Breast epithelium (tissue), 4 donors: ENCODE results near the gene PPM1M. TPM values are rescaled to one million over a fixed set of nuclear protein-coding genes. Genes with fewer than 3 reads are reported as not detected.

ENCODE experiments used
- DNase-seq, 2 donors: peaks; one replicate each; pipeline ENCODE4 v3.0.0-alpha.2; 2019; ENCODE audit warnings: low spot score in 2 of 2
- H3K27ac ChIP-seq, 2 donors: fragments of 200-600 bp; sonication (generic) in 1 of 2; one replicate each; pipeline ENCODE4 v1.5.1; 2016 to 2019; ENCODE audit warnings: mild to moderate bottlenecking in 1 of 2
- H3K27me3 ChIP-seq, 2 donors: fragments of 200-600 bp; sonication (generic) in 1 of 2; one replicate each; pipeline versions ENCODE4 v1.5.1 to v1.6.0; 2017 to 2019; ENCODE audit warnings: control low read depth in 1 of 2, mild to moderate bottlenecking in 1 of 2
- H3K36me3 ChIP-seq: fragments of 200-600 bp; one replicate; pipeline ENCODE4 v1.5.1; 2019
- H3K4me1 ChIP-seq, 2 donors: fragments of 200-600 bp; sonication (generic); one replicate each; pipeline ENCODE4 v1.5.1; 2016 to 2019; ENCODE audit warnings: control low read depth in 1 of 2
- H3K4me3 ChIP-seq, 3 donors: fragments of 200-600 bp; sonication (generic); 1 replicate in 2 of 3; 2 replicates in 1 of 3; pipeline ENCODE4 v1.5.1; 2016 to 2019; ENCODE audit warnings: mild to moderate bottlenecking in 3 of 3, moderate library complexity in 2 of 3
- H3K9me3 ChIP-seq, 2 donors: fragments of 200-600 bp; sonication (generic) in 1 of 2; one replicate each; pipeline ENCODE4 v1.5.1; 2016 to 2019; ENCODE audit warnings: control low read depth in 1 of 2
- POLR2A ChIP-seq: fragments of 450-650 bp; IDR thresholded peaks from one replicate; pipeline ENCODE4 v1.6.1; 2016; ENCODE audit warnings: antibody characterized with exemption, mild to moderate bottlenecking, moderate library complexity
- POLR2AphosphoS5 ChIP-seq, 3 donors: sonication (generic); formaldehyde crosslinking; IDR thresholded peaks; one replicate each; pipeline ENCODE4 v1.6.1; 2017; ENCODE audit warnings: antibody characterized with exemption in 3 of 3
- intact Hi-C: fragments of 100-400 bp; cut with DNase I; formaldehyde crosslinking; loops from one replicate; pipeline ENCODE4 v1.15.1; 2023; ENCODE audit warnings: low total_unique reads
- total RNA-seq, 3 donors: library from RNA; depleted of rRNA; stranded (reverse); fragments of >200 nt; gene quantifications; one replicate each; pipeline ENCODE4 v1.1.0, GENCODE V29; 2016
- TF ChIP-seq, protein P1 (sequence below), 3 donors: fragments of 450-650 bp; IDR thresholded peaks; one replicate each; pipeline ENCODE4 v1.5.1; 2016 to 2017; ENCODE audit warnings: antibody characterized with exemption in 3 of 3, mild to moderate bottlenecking in 3 of 3, moderate library complexity in 3 of 3

The PPM1M gene
- total RNA-seq, 3 donors from 2014 or later: 15.4 to 31.2 (median 20.2) TPM

GRCh38 chr3:52298149-52299098 lies 52.9 kb downstream of the PPM1M start:
- no peak overlapping the region for H3K27ac ChIP-seq
- DNase-seq: no peak
- H3K9me3 ChIP-seq: no peaks in the 10 kb centered on the region
- no peaks in the 10 kb centered on the region for H3K27me3 ChIP-seq
- H3K4me3 ChIP-seq: no peak overlapping the region
- H3K4me1 ChIP-seq: no peaks in the 10 kb centered on the region
- no peaks in the 10 kb centered on the region for H3K36me3 ChIP-seq
- intact Hi-C loops: no loop called here
- TF ChIP-seq POLR2A (no peak), POLR2AphosphoS5 (IDR thresholded peaks at IDR 0.05) (no peak)
- TF ChIP-seq, protein P1, sequence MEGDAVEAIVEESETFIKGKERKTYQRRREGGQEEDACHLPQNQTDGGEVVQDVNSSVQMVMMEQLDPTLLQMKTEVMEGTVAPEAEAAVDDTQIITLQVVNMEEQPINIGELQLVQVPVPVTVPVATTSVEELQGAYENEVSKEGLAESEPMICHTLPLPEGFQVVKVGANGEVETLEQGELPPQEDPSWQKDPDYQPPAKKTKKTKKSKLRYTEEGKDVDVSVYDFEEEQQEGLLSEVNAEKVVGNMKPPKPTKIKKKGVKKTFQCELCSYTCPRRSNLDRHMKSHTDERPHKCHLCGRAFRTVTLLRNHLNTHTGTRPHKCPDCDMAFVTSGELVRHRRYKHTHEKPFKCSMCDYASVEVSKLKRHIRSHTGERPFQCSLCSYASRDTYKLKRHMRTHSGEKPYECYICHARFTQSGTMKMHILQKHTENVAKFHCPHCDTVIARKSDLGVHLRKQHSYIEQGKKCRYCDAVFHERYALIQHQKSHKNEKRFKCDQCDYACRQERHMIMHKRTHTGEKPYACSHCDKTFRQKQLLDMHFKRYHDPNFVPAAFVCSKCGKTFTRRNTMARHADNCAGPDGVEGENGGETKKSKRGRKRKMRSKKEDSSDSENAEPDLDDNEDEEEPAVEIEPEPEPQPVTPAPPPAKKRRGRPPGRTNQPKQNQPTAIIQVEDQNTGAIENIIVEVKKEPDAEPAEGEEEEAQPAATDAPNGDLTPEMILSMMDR (IDR thresholded peaks at IDR 0.05): no peak

DNA sequence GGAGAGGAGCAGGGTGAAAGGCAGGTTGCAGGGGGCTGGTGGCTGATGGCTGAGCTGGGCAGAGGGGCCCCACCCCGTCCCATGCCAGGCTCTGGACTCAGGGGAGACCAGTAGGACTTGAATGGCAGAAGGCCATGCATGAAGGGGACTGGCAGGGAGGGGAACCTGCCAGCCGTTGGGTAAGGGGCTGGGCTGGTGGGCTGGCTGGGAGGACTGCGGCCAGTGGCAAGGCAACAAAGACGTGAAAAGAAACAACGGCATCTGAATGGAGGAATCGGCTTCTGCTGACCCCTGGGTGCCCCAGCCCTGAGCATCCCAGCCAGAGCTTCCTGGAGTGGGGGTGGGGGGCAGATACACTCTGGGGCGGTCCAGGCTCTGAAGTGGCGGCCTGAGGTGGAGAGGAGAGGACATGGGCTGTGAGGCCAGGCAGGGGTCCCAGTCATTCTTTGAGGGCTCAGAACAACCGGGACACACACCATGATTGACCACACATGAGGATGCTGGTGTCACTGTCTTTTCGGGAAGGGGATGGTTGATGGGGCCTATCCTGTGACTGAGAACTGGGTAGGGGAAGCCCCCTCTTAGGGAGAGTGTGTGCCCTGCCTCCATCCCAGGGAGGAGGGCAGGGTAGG lies 53.8 kb downstream of the PPM1M start:
- H3K4me3 ChIP-seq: no peak overlapping the region
- intact Hi-C loops: no loop called here
- TF ChIP-seq POLR2A (no peak), POLR2AphosphoS5 (IDR thresholded peaks at IDR 0.05) (no peak)
- TF ChIP-seq, protein P1 (IDR thresholded peaks at IDR 0.05): no peak

More for the DNA sequence above, 53.8 kb downstream of the PPM1M start:
- H3K27me3 ChIP-seq: no peaks in the 10 kb centered on the region
- H3K4me1 ChIP-seq: no peaks in the 10 kb centered on the region
- H3K27ac ChIP-seq: no peak overlapping the region
- H3K9me3 ChIP-seq: no peaks in the 10 kb centered on the region
- H3K36me3 ChIP-seq: no peaks in the 10 kb centered on the region
- no peak for DNase-seq

Other genes with a start within 250 kb of the PPM1M start
- gene RPL29, start 249.9 kb upstream of the PPM1M start, total RNA-seq: 1,000 to 10,000 TPM; 1,890 to 2,530 (median 2,229) TPM
- gene DUSP7, start 189.2 kb upstream of the PPM1M start, total RNA-seq: 10 to 100 TPM in 1 of 3 donors, 1 to 10 TPM in 2; 7.0 to 11.1 (median 8.6) TPM
- gene POC1A, start 91.3 kb upstream of the PPM1M start, total RNA-seq: 1 to 10 TPM; 1.9 to 2.7 (median 2.6) TPM
- 10 to 100 TPM; 25.9 to 34.7 (median 33.3) TPM for gene ALAS1, start 47.6 kb upstream of the PPM1M start, total RNA-seq
- under 1 TPM in 1 of 3 donors, not detected in 2; 0.29 TPM for gene TLR9, start 20.1 kb upstream of the PPM1M start, total RNA-seq
- 10 to 100 TPM; 52.7 to 84.5 (median 65.2) TPM for gene TWF2, start 6.6 kb upstream of the PPM1M start, total RNA-seq
- 10 to 100 TPM; 49.6 to 53.1 (median 52.1) TPM for gene WDR82, start 32.9 kb downstream of the PPM1M start, total RNA-seq
- 10 to 100 TPM in 1 of 3 donors, 1 to 10 TPM in 2; 7.3 to 17.8 (median 9.5) TPM for gene GLYCTK, start 42.1 kb downstream of the PPM1M start, total RNA-seq
- gene DNAH1, start 70.6 kb downstream of the PPM1M start, total RNA-seq: 10 to 100 TPM in 2 of 3 donors, 1 to 10 TPM in 1; 7.5 to 11.5 (median 10.8) TPM
- gene BAP1, start 164.2 kb downstream of the PPM1M start, total RNA-seq: 10 to 100 TPM; 51.8 to 78.1 (median 65.5) TPM
- 10 to 100 TPM; 11.8 to 18.1 (median 12.4) TPM for gene PHF7, start 164.9 kb downstream of the PPM1M start, total RNA-seq
- 100 to 1,000 TPM in 1 of 3 donors, 10 to 100 TPM in 2; 12.3 to 255 (median 70.1) TPM for gene SEMA3G, start 199.3 kb downstream of the PPM1M start, total RNA-seq
- 1 to 10 TPM in 2 of 3 donors, not detected in 1; 3.7 to 4.2 TPM for gene TNNC1, start 208.3 kb downstream of the PPM1M start, total RNA-seq
- 100 to 1,000 TPM in 2 of 3 donors, 10 to 100 TPM in 1; 67.7 to 119 (median 108) TPM for gene NISCH, start 209.8 kb downstream of the PPM1M start, total RNA-seq
- 100 to 1,000 TPM in 1 of 3 donors, 10 to 100 TPM in 2; 47.7 to 149 (median 55.4) TPM for gene STAB1, start 249.6 kb downstream of the PPM1M start, total RNA-seq